Measurements from ENCODE around the gene TMPRSS4.

DNA sequence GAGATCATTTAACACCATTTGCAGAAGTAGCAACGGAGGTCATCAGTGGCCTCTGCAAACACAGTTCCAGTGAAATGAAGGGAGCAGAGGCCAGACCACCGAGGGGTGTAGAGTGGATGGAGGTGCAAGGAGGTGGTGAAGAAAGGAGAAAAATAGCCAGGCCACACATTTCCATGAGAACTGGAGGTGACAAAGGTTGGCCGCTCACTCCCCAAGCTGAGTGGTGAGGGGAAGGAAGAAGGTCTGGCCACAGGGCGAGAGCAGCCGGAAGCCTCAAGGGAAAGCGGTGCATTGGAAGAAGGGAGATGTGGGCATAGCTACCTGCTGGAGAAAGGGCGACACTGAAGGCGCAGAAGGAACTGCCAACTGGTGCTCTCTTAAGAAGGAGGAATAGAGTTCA is 20.1 kb upstream of the TMPRSS4 start:
- TF ChIP-seq, protein P1, sequence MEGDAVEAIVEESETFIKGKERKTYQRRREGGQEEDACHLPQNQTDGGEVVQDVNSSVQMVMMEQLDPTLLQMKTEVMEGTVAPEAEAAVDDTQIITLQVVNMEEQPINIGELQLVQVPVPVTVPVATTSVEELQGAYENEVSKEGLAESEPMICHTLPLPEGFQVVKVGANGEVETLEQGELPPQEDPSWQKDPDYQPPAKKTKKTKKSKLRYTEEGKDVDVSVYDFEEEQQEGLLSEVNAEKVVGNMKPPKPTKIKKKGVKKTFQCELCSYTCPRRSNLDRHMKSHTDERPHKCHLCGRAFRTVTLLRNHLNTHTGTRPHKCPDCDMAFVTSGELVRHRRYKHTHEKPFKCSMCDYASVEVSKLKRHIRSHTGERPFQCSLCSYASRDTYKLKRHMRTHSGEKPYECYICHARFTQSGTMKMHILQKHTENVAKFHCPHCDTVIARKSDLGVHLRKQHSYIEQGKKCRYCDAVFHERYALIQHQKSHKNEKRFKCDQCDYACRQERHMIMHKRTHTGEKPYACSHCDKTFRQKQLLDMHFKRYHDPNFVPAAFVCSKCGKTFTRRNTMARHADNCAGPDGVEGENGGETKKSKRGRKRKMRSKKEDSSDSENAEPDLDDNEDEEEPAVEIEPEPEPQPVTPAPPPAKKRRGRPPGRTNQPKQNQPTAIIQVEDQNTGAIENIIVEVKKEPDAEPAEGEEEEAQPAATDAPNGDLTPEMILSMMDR (IDR thresholded peaks at IDR 0.05): no peak
- TF ChIP-seq NRF1 (IDR thresholded peaks at IDR 0.05; ENCODE audit: low read depth, low read length) (no peak), YY1 (IDR thresholded peaks at IDR 0.05; ENCODE audit: low read depth) (no peak), EZH2phosphoT487 (IDR thresholded peaks at IDR 0.05; ENCODE audit: borderline replicate concordance, low read depth) (no peak), GABPA (IDR thresholded peaks at IDR 0.05; ENCODE audit: low read depth) (no peak), SIN3A (IDR thresholded peaks at IDR 0.05; ENCODE audit: borderline replicate concordance, low read depth, low read length) (no peak), POLR2AphosphoS5 (IDR thresholded peaks at IDR 0.05; ENCODE audit: low read depth, low read length) (no peak), TAF1 (IDR thresholded peaks at IDR 0.05; ENCODE audit: borderline replicate concordance, low read depth, low read length) (no peak)
- TF ChIP-seq, protein P2, sequence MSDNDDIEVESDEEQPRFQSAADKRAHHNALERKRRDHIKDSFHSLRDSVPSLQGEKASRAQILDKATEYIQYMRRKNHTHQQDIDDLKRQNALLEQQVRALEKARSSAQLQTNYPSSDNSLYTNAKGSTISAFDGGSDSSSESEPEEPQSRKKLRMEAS (IDR thresholded peaks at IDR 0.05; ENCODE audit: low read depth): no peak

All from SK-N-SH (cell line).